HEK293 (cell line): ENCODE data around the gene KLHL17.

Experiments used
- EGR2 ChIP-seq: fragments of 450-650 bp; formaldehyde crosslinking; IDR thresholded peaks from 2 replicates; pipeline ENCODE4 v1.5.1; 2016; ENCODE audit warnings: low read depth, missing biosample characterization, missing genetic modification characterization
- HOXA7 ChIP-seq: sonication (generic); formaldehyde crosslinking; IDR thresholded peaks from 2 replicates; pipeline ENCODE4 v1.8.1; 2022; ENCODE audit warnings: missing genetic modification reagents, borderline replicate concordance
- KLF10 ChIP-seq: fragments of 450-650 bp; IDR thresholded peaks from 2 replicates; pipeline ENCODE4 v1.5.1; 2018; ENCODE audit warnings: missing biosample characterization, mild to moderate bottlenecking, missing genetic modification characterization
- MYNN ChIP-seq: fragments of 450-650 bp; formaldehyde crosslinking; IDR thresholded peaks from 2 replicates; pipeline ENCODE4 v1.5.1; 2016; ENCODE audit warnings: missing biosample characterization, missing genetic modification characterization, borderline replicate concordance
- ZNF138 ChIP-seq: fragments of 450-650 bp; formaldehyde crosslinking; IDR thresholded peaks from 2 replicates; pipeline ENCODE4 v1.5.1; 2016; ENCODE audit warnings: missing biosample characterization, missing genetic modification characterization, borderline replicate concordance
- ZNF184 ChIP-seq: fragments of 450-650 bp; IDR thresholded peaks from 2 replicates; pipeline ENCODE4 v1.5.1; 2018; ENCODE audit warnings: missing biosample characterization, mild to moderate bottlenecking, missing genetic modification characterization
- ZNF19 ChIP-seq: fragments of 450-650 bp; formaldehyde crosslinking; IDR thresholded peaks from 2 replicates; pipeline ENCODE4; 2016; ENCODE audit warnings: missing biosample characterization, missing genetic modification characterization, low read depth
- ZNF211 ChIP-seq: fragments of 450-650 bp; formaldehyde crosslinking; IDR thresholded peaks from 2 replicates; pipeline ENCODE4 v1.5.1; 2016; ENCODE audit warnings: low read depth, missing biosample characterization, missing genetic modification characterization
- ZNF223 ChIP-seq: fragments of 450-650 bp; formaldehyde crosslinking; IDR thresholded peaks from 2 replicates; pipeline ENCODE4 v1.5.1; 2016; ENCODE audit warnings: missing biosample characterization, missing genetic modification characterization
- ZNF23 ChIP-seq: fragments of 450-650 bp; formaldehyde crosslinking; IDR thresholded peaks from 2 replicates; pipeline ENCODE4 v1.5.1; 2016; ENCODE audit warnings: missing biosample characterization, missing genetic modification characterization, borderline replicate concordance
- ZNF302 ChIP-seq: fragments of 450-650 bp; formaldehyde crosslinking; IDR thresholded peaks from 2 replicates; pipeline ENCODE4 v1.5.1; 2016; ENCODE audit warnings: missing biosample characterization, missing genetic modification characterization, low read depth
- ZNF555 ChIP-seq: fragments of 450-650 bp; formaldehyde crosslinking; conservative IDR thresholded peaks from 2 replicates; pipeline ENCODE4 v1.5.1; 2017; ENCODE audit warnings: missing biosample characterization, mild to moderate bottlenecking, missing genetic modification characterization, inconsistent platforms
- ZNF629 ChIP-seq: fragments of 450-650 bp; formaldehyde crosslinking; IDR thresholded peaks from 2 replicates; pipeline ENCODE4 v1.5.1; 2017; ENCODE audit warnings: missing biosample characterization, missing genetic modification characterization
- ZNF701 ChIP-seq: fragments of 450-650 bp; formaldehyde crosslinking; IDR thresholded peaks from 2 replicates; pipeline ENCODE4 v1.5.1; 2016; ENCODE audit warnings: missing biosample characterization, missing genetic modification characterization
- TF ChIP-seq, protein P1 (sequence below): fragments of 450-650 bp; formaldehyde crosslinking; IDR thresholded peaks from 2 replicates; pipeline ENCODE4 v1.5.1; 2016; ENCODE audit warnings: missing biosample characterization, missing genetic modification characterization
- TF ChIP-seq, protein P2 (sequence below): fragments of 450-650 bp; formaldehyde crosslinking; IDR thresholded peaks from 2 replicates; pipeline ENCODE4 v1.5.1; 2016; ENCODE audit warnings: missing biosample characterization, missing genetic modification characterization
- TF ChIP-seq, protein P3 (sequence below): fragments of 450-650 bp; formaldehyde crosslinking; IDR thresholded peaks from 2 replicates; pipeline ENCODE4 v1.5.1; 2016; ENCODE audit warnings: missing biosample characterization, missing genetic modification characterization, low read depth
- TF ChIP-seq, protein P4 (sequence below): fragments of 450-650 bp; formaldehyde crosslinking; IDR thresholded peaks from 2 replicates; pipeline ENCODE4 v1.5.1; 2017; ENCODE audit warnings: missing biosample characterization, missing genetic modification characterization
- TF ChIP-seq, protein P5 (sequence below): fragments of 450-650 bp; formaldehyde crosslinking; IDR thresholded peaks from 2 replicates; pipeline ENCODE4 v1.5.1; 2016; ENCODE audit warnings: missing biosample characterization, missing genetic modification characterization
- TF ChIP-seq, protein P6 (sequence below): fragments of 450-650 bp; formaldehyde crosslinking; IDR thresholded peaks from 2 replicates; pipeline ENCODE4 v1.5.1; 2017; ENCODE audit warnings: missing biosample characterization, missing genetic modification characterization
- TF ChIP-seq, protein P7 (sequence below): fragments of 450-650 bp; formaldehyde crosslinking; conservative IDR thresholded peaks from 2 replicates; pipeline ENCODE4 v1.5.1; 2016; ENCODE audit warnings: low read depth, missing biosample characterization, missing genetic modification characterization
- TF ChIP-seq, protein P8 (sequence below): fragments of 450-650 bp; formaldehyde crosslinking; IDR thresholded peaks from 2 replicates; pipeline ENCODE4 v1.5.1; 2016; ENCODE audit warnings: missing biosample characterization, missing genetic modification characterization

The KLHL17 gene

DNA sequence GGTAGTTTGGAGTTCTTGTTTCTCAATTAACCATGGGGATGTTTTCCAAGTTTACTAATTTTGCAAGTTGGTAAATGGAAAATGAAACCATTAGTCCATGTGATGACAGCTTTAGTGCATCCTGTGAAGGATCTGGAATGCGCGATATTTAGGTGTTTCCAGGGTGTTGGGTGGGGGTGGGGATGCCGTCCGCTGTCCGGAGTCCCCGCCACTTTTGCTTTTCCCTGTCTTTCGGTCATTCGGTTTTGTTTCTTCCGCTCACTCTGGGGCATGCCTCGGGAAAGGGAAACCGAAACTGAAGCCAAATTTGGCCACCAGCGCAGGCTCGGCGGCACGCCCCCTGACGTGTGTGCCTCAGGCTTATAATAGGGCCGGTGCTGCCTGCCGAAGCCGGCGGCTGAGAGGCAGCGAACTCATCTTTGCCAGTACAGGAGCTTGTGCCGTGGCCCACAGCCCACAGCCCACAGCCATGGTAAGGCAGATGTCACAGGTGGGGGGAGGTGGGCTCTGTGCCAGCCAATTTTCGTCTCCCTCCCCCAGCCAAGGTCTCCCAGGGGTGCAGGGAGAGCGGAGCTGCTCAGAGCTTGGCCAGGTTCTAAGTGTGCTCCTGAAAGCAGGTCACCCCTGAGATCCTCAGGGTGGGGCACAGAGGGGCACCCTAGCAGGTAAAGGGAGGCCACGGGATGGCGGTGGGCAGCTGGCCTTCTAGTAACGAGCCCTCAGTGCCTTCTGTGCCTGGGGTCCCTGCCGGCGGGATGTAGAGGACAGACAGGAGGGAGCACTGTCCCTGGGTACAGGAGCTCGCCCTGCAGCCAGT is 52.9 kb downstream of the KLHL17 start, which contains the start of gene ISG15 (continued):
- TF ChIP-seq ZNF629 (tag by site-specific recombination) (peak; percentile 57; the same call in 1 of the 2 replicates), HOXA7 (CRISPR knock-in tag) (no peak), ZNF302 (no peak), MYNN (no peak), ZNF184 (no peak), EGR2 (tag by site-specific recombination) (no peak), KLF10 (peak; percentile 84), ZNF138 (tag by site-specific recombination) (no peak), ZNF223 (no peak), ZNF211 (tag by site-specific recombination) (no peak), ZNF555 (tag by site-specific recombination) (no peak), ZNF19 (no peak), ZNF23 (no peak), ZNF701 (no peak)
- TF ChIP-seq, protein P1, sequence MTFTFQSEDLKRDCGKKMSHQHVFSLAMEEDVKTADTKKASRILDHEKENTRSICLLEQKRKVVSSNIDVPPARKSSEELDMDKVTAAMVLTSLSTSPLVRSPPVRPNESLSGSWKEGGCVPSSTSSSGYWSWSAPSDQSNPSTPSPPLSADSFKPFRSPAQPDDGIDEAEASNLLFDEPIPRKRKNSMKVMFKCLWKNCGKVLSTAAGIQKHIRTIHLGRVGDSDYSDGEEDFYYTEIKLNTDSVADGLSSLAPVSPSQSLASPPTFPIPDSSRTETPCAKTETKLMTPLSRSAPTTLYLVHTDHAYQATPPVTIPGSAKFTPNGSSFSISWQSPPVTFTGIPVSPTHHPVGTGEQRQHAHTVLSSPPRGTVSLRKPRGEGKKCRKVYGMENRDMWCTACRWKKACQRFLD (tag by site-specific recombination): no peak
- TF ChIP-seq, protein P2, sequence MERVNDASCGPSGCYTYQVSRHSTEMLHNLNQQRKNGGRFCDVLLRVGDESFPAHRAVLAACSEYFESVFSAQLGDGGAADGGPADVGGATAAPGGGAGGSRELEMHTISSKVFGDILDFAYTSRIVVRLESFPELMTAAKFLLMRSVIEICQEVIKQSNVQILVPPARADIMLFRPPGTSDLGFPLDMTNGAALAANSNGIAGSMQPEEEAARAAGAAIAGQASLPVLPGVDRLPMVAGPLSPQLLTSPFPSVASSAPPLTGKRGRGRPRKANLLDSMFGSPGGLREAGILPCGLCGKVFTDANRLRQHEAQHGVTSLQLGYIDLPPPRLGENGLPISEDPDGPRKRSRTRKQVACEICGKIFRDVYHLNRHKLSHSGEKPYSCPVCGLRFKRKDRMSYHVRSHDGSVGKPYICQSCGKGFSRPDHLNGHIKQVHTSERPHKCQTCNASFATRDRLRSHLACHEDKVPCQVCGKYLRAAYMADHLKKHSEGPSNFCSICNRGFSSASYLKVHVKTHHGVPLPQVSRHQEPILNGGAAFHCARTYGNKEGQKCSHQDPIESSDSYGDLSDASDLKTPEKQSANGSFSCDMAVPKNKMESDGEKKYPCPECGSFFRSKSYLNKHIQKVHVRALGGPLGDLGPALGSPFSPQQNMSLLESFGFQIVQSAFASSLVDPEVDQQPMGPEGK (tag by site-specific recombination): peak; percentile 70
- TF ChIP-seq, protein P3, sequence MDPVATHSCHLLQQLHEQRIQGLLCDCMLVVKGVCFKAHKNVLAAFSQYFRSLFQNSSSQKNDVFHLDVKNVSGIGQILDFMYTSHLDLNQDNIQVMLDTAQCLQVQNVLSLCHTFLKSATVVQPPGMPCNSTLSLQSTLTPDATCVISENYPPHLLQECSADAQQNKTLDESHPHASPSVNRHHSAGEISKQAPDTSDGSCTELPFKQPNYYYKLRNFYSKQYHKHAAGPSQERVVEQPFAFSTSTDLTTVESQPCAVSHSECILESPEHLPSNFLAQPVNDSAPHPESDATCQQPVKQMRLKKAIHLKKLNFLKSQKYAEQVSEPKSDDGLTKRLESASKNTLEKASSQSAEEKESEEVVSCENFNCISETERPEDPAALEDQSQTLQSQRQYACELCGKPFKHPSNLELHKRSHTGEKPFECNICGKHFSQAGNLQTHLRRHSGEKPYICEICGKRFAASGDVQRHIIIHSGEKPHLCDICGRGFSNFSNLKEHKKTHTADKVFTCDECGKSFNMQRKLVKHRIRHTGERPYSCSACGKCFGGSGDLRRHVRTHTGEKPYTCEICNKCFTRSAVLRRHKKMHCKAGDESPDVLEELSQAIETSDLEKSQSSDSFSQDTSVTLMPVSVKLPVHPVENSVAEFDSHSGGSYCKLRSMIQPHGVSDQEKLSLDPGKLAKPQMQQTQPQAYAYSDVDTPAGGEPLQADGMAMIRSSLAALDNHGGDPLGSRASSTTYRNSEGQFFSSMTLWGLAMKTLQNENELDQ (tag by site-specific recombination): no peak
- TF ChIP-seq, protein P4, sequence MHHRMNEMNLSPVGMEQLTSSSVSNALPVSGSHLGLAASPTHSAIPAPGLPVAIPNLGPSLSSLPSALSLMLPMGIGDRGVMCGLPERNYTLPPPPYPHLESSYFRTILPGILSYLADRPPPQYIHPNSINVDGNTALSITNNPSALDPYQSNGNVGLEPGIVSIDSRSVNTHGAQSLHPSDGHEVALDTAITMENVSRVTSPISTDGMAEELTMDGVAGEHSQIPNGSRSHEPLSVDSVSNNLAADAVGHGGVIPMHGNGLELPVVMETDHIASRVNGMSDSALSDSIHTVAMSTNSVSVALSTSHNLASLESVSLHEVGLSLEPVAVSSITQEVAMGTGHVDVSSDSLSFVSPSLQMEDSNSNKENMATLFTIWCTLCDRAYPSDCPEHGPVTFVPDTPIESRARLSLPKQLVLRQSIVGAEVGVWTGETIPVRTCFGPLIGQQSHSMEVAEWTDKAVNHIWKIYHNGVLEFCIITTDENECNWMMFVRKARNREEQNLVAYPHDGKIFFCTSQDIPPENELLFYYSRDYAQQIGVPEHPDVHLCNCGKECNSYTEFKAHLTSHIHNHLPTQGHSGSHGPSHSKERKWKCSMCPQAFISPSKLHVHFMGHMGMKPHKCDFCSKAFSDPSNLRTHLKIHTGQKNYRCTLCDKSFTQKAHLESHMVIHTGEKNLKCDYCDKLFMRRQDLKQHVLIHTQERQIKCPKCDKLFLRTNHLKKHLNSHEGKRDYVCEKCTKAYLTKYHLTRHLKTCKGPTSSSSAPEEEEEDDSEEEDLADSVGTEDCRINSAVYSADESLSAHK (tag by site-specific recombination): peak; percentile 30; the same call in 1 of the 2 replicates
- TF ChIP-seq, protein P5, sequence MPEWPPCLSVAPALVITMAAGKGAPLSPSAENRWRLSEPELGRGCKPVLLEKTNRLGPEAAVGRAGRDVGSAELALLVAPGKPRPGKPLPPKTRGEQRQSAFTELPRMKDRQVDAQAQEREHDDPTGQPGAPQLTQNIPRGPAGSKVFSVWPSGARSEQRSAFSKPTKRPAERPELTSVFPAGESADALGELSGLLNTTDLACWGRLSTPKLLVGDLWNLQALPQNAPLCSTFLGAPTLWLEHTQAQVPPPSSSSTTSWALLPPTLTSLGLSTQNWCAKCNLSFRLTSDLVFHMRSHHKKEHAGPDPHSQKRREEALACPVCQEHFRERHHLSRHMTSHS: no peak
- TF ChIP-seq, protein P6, sequence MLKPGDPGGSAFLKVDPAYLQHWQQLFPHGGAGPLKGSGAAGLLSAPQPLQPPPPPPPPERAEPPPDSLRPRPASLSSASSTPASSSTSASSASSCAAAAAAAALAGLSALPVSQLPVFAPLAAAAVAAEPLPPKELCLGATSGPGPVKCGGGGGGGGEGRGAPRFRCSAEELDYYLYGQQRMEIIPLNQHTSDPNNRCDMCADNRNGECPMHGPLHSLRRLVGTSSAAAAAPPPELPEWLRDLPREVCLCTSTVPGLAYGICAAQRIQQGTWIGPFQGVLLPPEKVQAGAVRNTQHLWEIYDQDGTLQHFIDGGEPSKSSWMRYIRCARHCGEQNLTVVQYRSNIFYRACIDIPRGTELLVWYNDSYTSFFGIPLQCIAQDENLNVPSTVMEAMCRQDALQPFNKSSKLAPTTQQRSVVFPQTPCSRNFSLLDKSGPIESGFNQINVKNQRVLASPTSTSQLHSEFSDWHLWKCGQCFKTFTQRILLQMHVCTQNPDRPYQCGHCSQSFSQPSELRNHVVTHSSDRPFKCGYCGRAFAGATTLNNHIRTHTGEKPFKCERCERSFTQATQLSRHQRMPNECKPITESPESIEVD (tag by site-specific recombination): peak; percentile 76; the same call in 1 of the 2 replicates
- TF ChIP-seq, protein P7, sequence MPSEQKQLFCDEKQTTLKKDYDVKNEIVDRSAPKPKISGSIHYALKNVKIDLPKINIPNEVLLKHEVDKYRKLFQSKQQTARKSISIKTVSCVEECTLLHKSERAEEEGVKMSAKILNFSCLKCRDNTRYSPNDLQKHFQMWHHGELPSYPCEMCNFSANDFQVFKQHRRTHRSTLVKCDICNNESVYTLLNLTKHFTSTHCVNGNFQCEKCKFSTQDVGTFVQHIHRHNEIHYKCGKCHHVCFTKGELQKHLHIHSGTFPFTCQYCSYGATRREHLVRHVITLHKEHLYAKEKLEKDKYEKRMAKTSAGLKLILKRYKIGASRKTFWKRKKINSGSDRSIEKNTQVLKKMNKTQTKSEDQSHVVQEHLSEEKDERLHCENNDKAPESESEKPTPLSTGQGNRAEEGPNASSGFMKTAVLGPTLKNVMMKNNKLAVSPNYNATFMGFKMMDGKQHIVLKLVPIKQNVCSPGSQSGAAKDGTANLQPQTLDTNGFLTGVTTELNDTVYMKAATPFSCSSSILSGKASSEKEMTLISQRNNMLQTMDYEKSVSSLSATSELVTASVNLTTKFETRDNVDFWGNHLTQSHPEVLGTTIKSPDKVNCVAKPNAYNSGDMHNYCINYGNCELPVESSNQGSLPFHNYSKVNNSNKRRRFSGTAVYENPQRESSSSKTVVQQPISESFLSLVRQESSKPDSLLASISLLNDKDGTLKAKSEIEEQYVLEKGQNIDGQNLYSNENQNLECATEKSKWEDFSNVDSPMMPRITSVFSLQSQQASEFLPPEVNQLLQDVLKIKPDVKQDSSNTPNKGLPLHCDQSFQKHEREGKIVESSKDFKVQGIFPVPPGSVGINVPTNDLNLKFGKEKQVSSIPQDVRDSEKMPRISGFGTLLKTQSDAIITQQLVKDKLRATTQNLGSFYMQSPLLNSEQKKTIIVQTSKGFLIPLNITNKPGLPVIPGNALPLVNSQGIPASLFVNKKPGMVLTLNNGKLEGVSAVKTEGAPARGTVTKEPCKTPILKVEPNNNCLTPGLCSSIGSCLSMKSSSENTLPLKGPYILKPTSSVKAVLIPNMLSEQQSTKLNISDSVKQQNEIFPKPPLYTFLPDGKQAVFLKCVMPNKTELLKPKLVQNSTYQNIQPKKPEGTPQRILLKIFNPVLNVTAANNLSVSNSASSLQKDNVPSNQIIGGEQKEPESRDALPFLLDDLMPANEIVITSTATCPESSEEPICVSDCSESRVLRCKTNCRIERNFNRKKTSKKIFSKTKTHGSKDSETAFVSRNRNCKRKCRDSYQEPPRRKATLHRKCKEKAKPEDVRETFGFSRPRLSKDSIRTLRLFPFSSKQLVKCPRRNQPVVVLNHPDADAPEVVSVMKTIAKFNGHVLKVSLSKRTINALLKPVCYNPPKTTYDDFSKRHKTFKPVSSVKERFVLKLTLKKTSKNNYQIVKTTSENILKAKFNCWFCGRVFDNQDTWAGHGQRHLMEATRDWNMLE: no peak
- TF ChIP-seq, protein P8, sequence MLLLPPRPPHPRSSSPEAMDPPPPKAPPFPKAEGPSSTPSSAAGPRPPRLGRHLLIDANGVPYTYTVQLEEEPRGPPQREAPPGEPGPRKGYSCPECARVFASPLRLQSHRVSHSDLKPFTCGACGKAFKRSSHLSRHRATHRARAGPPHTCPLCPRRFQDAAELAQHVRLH (tag by site-specific recombination): no peak
